ENCODE results near the gene TUBB.

The TUBB gene

DNA sequence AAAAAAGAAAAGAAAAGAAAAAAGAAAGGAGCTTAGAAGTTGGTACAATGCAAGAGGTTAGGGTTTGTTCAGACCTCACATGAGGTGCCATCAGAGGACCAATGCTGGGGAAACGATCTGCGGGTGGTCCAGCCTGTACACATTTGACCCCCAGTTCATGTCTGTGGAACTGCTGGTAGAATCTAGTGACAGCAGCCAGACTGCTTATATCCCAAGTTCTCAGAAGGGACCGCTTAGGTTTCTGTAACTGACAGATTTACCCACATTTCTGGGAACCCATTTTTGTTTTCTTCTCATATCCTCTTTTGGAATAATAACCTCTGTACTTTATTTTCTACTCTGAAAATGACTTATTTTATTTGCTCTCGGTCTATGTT is 38.4 kb upstream of the TUBB start:
- no peak overlapping the region for H3K4me3 ChIP-seq (ENCODE audit: low read depth, low read length)
- peak overlapping the region; percentile 70 for H3K27ac ChIP-seq (ENCODE audit: extremely low read depth, low read depth, low read length)
- no peaks in the 10 kb centered on the region for H3K9me3 ChIP-seq (ENCODE audit: control insufficient read depth, insufficient read depth, low read depth, low read length)
- H3K36me3 ChIP-seq (ENCODE audit: control insufficient read depth in 2 of 2, insufficient read depth in 1 of 2, low read length in 2 of 2), result peaks cover 13 to 26% of the 10 kb centered on the region in 2 experiments; a peak in 2 of 3 replicates
- ChIA-PET POLR2A (interaction anchor here (0.5 to 7.6 kb wide), 12 partner anchors 9 to 942 kb away, joined by 3 to 120 read pairs (median 8); partner anchors contain the start of genes DHX16, IER3, MDC1 and NRM), CTCF (interaction anchor here (0.6 to 19.6 kb wide), 9 partner anchors 9 to 1281 kb away, joined by 3 to 692 read pairs (median 4); partner anchors contain the start of genes DHX16, MDC1, NRM and TUBB)
- peaks cover 23% of the 10 kb centered on the region for H3K4me1 ChIP-seq (ENCODE audit: control insufficient read depth, insufficient read depth, low read length)
- TF ChIP-seq ZSCAN23 (tag by site-specific recombination; IDR thresholded peaks at IDR 0.05) (no peak), GLIS2 (tag by site-specific recombination; IDR thresholded peaks at IDR 0.05) (no peak), ZNF518A (tag by site-specific recombination; conservative IDR thresholded peaks at IDR 0.05; ENCODE audit: low read depth) (no peak), KLF9 (tag by site-specific recombination; IDR thresholded peaks at IDR 0.05; ENCODE audit: low read depth) (no peak), INSM2 (tag by site-specific recombination; IDR thresholded peaks at IDR 0.05) (no peak), KLF1 (tag by site-specific recombination; IDR thresholded peaks at IDR 0.05) (no peak), ZNF341 (tag by site-specific recombination; IDR thresholded peaks at IDR 0.05; ENCODE audit: low read depth) (no peak)
- TF ChIP-seq, protein P1, sequence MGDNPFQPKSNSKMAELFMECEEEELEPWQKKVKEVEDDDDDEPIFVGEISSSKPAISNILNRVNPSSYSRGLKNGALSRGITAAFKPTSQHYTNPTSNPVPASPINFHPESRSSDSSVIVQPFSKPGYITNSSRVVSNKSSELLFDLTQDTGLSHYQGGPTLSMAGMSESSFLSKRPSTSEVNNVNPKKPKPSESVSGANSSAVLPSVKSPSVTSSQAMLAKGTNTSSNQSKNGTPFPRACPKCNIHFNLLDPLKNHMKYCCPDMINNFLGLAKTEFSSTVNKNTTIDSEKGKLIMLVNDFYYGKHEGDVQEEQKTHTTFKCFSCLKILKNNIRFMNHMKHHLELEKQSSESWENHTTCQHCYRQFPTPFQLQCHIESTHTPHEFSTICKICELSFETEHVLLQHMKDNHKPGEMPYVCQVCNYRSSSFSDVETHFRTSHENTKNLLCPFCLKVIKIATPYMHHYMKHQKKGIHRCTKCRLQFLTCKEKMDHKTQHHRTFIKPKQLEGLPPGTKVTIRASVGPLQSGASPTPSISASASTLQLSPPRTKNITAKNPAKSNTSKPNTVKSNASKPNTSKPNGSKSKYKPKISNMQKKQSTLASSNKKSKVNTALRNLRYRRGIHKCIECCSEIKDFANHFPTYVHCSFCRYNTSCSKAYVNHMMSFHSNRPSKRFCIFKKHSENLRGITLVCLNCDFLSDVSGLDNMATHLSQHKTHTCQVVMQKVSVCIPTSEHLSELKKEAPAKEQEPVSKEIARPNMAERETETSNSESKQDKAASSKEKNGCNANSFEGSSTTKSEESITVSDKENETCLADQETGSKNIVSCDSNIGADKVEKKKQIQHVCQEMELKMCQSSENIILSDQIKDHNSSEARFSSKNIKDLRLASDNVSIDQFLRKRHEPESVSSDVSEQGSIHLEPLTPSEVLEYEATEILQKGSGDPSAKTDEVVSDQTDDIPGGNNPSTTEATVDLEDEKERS (tag by site-specific recombination; IDR thresholded peaks at IDR 0.05), result no peak

GRCh38 chr6:30682143-30683117 is 37.7 kb upstream of the TUBB start:
- ChIA-PET CTCF (interaction anchor here (0.6 to 19.6 kb wide), 10 partner anchors 9 to 1280 kb away, joined by 3 to 692 read pairs (median 4); partner anchors contain the start of genes DHX16, MDC1 and TUBB), POLR2A (interaction anchor here (0.5 to 7.6 kb wide), 14 partner anchors 8 to 941 kb away, joined by 3 to 120 read pairs (median 6); partner anchors contain the start of genes DHX16, IER3, MDC1 and NRM)
- peaks cover 23% of the 10 kb centered on the region for H3K4me1 ChIP-seq (ENCODE audit: control insufficient read depth, insufficient read depth, low read length)
- no peaks in the 10 kb centered on the region for H3K9me3 ChIP-seq (ENCODE audit: control insufficient read depth, insufficient read depth, low read depth, low read length)
- peak overlapping the region; percentile 16 for H3K4me3 ChIP-seq (ENCODE audit: low read depth, low read length)
- peak overlapping the region; percentile 70 for H3K27ac ChIP-seq (ENCODE audit: extremely low read depth, low read depth, low read length)
- H3K36me3 ChIP-seq (ENCODE audit: control insufficient read depth in 2 of 2, insufficient read depth in 1 of 2, low read length in 2 of 2), result peaks cover 11 to 19% of the 10 kb centered on the region in 2 experiments; a peak in 2 of 3 replicates
- TF ChIP-seq ZBTB21 (tag by site-specific recombination; IDR thresholded peaks at IDR 0.05) (no peak), SCRT2 (tag by site-specific recombination; IDR thresholded peaks at IDR 0.05) (peak; percentile 38; the same call in 1 of the 2 replicates), ZNF202 (tag by site-specific recombination; IDR thresholded peaks at IDR 0.05; ENCODE audit: borderline replicate concordance) (no peak)
- TF ChIP-seq, protein P2, sequence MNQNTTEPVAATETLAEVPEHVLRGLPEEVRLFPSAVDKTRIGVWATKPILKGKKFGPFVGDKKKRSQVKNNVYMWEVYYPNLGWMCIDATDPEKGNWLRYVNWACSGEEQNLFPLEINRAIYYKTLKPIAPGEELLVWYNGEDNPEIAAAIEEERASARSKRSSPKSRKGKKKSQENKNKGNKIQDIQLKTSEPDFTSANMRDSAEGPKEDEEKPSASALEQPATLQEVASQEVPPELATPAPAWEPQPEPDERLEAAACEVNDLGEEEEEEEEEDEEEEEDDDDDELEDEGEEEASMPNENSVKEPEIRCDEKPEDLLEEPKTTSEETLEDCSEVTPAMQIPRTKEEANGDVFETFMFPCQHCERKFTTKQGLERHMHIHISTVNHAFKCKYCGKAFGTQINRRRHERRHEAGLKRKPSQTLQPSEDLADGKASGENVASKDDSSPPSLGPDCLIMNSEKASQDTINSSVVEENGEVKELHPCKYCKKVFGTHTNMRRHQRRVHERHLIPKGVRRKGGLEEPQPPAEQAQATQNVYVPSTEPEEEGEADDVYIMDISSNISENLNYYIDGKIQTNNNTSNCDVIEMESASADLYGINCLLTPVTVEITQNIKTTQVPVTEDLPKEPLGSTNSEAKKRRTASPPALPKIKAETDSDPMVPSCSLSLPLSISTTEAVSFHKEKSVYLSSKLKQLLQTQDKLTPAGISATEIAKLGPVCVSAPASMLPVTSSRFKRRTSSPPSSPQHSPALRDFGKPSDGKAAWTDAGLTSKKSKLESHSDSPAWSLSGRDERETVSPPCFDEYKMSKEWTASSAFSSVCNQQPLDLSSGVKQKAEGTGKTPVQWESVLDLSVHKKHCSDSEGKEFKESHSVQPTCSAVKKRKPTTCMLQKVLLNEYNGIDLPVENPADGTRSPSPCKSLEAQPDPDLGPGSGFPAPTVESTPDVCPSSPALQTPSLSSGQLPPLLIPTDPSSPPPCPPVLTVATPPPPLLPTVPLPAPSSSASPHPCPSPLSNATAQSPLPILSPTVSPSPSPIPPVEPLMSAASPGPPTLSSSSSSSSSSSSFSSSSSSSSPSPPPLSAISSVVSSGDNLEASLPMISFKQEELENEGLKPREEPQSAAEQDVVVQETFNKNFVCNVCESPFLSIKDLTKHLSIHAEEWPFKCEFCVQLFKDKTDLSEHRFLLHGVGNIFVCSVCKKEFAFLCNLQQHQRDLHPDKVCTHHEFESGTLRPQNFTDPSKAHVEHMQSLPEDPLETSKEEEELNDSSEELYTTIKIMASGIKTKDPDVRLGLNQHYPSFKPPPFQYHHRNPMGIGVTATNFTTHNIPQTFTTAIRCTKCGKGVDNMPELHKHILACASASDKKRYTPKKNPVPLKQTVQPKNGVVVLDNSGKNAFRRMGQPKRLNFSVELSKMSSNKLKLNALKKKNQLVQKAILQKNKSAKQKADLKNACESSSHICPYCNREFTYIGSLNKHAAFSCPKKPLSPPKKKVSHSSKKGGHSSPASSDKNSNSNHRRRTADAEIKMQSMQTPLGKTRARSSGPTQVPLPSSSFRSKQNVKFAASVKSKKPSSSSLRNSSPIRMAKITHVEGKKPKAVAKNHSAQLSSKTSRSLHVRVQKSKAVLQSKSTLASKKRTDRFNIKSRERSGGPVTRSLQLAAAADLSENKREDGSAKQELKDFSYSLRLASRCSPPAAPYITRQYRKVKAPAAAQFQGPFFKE (tag by site-specific recombination; IDR thresholded peaks at IDR 0.05; ENCODE audit: borderline replicate concordance), result no peak
- TF ChIP-seq, protein P3, sequence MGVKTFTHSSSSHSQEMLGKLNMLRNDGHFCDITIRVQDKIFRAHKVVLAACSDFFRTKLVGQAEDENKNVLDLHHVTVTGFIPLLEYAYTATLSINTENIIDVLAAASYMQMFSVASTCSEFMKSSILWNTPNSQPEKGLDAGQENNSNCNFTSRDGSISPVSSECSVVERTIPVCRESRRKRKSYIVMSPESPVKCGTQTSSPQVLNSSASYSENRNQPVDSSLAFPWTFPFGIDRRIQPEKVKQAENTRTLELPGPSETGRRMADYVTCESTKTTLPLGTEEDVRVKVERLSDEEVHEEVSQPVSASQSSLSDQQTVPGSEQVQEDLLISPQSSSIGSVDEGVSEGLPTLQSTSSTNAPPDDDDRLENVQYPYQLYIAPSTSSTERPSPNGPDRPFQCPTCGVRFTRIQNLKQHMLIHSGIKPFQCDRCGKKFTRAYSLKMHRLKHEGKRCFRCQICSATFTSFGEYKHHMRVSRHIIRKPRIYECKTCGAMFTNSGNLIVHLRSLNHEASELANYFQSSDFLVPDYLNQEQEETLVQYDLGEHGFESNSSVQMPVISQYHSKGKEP (tag by site-specific recombination; IDR thresholded peaks at IDR 0.05), result peak; percentile 53; the same call in 1 of the 2 replicates
